GM19395 (cell line): Measurements from ENCODE around the gene AVP.

ENCODE experiments used
- ATAC-seq: cut with Tn5 transposase; IDR thresholded peaks from one replicate; pipeline ENCODE4 v1.9.1; 2021; ENCODE audit warnings: mild to moderate bottlenecking, moderate library complexity; ENCODE audit not compliant: unreplicated experiment

Gene AVP

DNA sequence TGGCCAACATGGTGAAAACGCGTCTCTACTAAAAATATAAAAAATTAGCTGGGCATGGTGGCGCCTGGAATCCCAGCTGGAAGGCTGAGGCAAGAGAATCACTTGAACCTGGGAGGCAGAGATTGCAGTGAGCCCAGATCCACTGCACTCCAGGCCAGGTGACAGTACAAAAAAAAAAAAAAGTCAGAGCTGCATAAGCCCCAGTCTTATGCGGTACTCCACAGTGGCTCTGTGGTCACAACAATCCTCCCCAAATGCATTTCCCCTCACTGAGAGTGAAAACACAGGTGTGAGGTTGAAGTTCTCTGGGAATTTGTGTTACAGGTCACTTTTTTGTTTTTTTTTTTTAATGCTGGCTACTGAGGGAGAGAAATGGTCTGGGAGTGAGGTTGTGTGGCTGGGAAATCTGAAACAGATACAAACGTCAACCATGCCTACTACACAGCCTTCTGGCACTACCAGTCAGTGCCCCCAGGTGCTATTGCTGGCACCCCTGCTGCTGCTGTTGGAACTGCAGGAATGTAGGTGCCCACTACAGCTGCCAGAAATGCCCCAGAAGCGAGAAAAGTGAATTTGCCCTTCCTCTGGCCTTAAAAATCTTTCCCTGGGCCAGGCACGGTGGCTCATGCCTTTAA, 33.0 kb downstream of the AVP start:
- ATAC-seq: no peak

GRCh38 chr20:3047486-3048419, 36.8 kb downstream of the AVP start:
- ATAC-seq: no peak

DNA sequence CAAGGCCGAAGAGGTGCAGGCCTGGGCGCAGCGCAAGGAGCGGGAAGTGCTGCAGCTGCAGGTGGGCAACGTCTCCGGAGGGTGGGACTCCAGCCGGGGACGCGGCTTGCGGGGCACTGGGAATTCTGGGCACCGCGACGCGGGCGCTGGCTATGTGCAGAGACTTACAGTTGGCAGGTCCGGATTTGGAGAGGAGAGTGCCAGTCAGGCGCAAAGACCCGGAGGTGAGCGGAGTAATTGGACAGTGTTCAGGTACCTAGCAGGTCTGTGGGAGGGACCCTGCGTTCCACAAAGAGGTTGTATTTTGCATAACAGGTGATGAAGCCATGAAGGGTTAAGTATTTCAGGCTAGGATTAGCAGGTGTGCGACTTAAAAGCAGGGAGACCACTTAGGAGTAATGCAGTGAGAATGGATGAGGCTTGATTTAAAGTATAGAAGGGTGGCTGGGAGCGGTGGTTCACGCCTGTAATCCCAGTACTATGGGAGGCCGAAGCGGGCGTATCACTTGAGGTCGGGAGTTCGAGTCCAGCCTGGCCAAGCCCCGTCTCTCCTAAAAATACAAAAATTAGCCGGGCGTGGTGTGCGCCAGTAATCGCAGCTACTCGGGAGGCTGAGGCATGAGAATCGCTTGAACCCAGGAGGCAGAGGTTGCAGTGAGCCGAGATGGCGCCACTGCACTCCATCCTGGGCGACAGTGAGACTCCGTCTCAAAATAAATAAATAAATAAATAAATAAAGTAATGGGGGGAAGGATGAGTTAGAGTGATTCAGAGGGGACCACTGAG, 37.7 kb downstream of the AVP start:
- peak; percentile 10 for ATAC-seq

DNA sequence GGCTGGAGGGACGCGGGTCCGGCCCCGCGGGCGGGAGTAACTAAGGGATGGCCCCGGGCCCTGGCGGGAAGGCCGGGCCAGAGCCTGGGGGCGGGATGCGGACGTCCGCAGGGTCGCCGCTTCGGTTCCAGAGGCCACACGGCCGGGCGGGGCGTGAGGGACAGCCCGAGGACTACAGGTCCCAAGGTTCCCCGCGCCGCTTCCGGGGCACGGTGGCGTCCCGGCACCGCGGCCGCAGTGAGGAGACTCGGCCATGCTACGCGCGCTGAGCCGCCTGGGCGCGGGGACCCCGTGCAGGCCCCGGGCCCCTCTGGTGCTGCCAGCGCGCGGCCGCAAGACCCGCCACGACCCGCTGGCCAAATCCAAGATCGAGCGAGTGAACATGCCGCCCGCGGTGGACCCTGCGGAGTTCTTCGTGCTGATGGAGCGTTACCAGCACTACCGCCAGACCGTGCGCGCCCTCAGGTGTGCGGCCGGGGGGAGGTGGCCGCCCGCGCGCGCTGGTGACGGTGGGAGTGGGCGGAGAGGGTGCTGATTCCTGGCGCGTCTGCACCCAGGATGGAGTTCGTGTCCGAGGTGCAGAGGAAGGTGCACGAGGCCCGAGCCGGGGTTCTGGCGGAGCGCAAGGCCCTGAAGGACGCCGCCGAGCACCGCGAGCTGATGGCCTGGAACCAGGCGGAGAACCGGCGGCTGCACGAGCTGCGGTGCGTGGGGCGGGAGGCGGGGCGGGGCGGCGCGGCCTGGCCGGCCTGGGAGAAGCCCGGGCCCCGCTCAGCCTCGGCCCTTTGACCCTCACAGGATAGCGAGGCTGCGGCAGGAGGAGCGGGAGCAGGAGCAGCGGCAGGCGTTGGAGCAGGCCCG, 38.5 kb downstream of the AVP start, which contains the start of gene MRPS26:
Gene MRPS26 (plus strand): TSS at position 237 of the 861 bp plus-strand sequence. CDS start 17 bp downstream, at position 254.
- peak; percentile 86 for ATAC-seq

DNA sequence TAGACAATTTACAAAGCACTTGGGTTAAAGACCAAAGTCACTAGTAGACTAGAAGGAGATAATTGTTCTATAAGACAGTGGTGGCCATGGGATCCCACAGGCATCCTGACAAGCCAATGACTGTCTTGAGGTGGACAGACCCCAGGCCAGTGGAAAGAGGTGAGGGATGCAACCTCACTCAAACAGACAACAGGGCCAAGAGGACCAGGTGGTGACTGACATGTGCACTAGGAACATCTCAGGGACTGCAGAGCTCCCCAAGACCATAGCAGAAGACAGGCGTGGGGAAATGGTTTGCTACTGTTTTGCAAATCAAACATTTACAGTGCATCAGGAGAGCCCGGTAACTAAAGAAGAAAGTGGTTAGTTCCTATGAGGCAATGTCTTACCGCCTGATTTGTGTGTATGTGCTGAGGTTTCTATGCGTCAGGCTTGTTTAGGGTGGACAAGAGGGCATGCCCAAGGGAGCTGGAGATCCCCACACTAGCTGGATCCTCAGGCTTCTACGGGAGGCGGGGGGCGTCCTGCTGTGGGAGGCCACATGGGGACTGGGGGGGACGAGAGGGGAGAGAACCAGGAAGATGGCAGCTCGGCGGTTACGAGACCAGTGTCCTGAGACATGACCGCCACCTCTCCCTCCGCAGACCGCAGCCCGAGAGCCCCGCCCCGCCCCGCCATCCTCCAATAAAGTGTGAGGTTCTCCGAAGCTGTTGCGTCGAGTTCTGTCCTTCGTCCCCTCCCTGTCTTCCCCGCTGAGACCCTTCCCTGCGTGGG, 39.3 kb downstream of the AVP start:
- peak; percentile 50 for ATAC-seq

- ATAC-seq: no peak
Observed at GRCh38 chr20:3044336-3044965, 40.1 kb downstream of the AVP start.

- ATAC-seq: no peak
Observed at GRCh38 chr20:3043322-3043721, 41.2 kb downstream of the AVP start, which contains the start of gene GNRH2. TSS of gene GNRH2 (plus strand) at chr20:3043622. CDS start at chr20:3044415, 793 bp downstream.

- ATAC-seq: no peak
Observed at GRCh38 chr20:3042625-3043024, 41.9 kb downstream of the AVP start.

DNA sequence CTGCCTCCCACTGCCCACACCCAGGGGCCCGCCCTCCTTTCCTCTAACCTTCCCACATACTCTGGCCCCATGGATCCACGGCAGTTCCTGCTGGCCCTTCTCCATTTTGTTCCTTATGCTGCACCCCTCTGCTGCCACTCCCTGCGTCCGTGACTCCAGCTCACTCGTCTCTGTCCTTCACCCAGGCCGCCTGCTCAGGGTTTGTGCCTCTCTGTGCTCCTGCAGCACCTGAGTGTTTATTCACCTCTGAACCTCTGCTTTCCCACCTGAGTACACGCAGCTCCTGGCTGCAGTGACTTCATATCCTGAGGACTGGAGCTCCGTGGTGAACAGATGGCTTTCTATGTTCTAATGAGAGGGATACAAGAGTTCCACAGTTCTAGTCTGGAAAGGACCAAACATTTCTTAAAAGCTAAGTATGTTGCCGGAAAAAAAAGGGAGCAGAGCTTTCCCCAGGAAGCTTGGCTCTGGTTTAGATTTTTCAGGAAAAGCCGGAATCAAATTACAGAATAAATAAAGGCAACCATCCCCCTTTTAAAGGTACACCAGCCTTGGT, 42.6 kb downstream of the AVP start:
- ATAC-seq: no peak

DNA sequence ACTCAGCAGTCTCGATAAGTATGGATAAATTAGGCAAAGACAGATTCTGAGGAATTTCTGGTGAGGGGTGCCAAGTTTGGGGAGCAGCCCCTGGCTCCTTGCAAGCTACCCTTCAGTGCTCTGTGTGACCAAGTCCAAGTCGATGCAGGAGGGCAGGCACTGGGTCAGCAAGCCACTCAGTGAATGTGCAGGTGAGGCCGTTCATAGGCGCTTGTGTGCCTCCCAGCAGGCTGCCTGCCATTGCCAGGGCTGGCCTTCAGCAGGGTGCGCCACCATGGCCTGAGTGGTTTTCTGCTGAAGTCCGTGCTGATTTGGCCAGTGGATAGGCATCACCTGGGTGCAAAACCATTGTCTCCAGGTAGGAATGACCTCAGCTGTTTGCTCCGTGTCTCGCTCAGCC, 44.4 kb downstream of the AVP start:
- no peak for ATAC-seq

DNA sequence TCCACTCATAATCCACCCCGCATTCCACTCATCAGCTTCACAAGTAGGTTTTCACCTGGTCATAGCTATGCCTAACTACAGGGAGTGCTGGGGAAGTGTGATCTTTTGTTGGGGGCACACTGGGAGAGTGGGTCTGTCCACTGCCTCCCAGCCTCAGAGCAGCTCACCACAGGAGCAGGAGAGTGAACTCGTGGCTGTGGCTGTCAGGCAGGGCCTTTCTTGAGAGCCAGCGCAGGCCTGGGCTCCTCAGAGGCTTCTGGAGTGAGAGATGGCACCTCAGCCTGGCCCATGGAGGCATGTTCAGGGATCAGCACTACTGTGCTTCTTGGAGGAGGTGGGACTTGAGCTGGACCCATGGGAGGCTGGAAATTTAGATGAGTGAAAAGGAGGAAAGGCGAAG, 45.1 kb downstream of the AVP start:
- ATAC-seq: no peak

DNA sequence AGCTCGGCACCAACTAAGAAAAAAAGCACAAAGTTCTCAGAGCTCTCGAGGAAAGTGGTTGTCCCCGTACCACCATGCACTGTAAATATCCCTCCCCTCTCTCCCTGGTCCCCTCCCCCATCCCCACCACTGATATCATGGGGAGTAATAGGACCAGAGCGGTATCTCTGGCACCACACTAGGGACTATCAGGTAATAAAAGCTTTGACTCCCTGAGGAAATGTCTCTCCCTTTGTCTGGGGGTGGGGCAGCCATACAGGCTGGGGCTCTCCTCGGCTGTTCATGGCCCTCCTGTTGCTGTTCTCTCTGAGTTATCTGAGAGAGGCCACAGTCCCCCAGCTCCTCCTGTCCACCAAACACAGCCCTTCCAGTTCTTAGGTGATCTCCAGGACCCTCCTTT, 46.1 kb downstream of the AVP start:
- ATAC-seq: no peak

GRCh38 chr20:3037654-3038053, 46.9 kb downstream of the AVP start:
- ATAC-seq: no peak

DNA sequence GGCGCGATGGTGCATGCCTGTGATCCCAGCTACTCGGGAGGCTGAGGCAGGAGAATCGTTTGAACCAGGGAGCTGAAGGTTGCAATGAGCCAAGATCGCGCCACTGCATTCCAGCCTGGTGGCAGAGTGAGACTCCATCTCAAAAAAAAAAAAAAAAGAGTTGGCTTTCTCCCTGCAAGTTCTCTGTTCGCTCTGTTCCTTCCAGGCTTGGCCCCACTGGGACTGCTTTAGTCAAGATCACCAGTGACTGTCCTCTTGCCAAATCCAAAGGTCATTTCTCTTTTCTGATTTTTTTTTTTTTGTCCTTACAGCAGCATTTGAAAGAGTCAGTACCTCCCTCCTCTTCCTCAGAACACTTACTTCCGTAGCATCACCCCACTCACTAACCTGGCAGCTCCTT, 51.9 kb downstream of the AVP start:
- no peak for ATAC-seq
